CD14-positive monocyte (primary cell): ENCODE results near the gene BHLHE23. TPM values are rescaled to one million over a fixed set of nuclear protein-coding genes. Genes with fewer than 3 reads are reported as not detected.

Source experiments
- DNase-seq, 3 donors: peaks; one replicate each; pipeline ENCODE4 v3.0.0-alpha.2; 2011 to 2022
- H2AFZ ChIP-seq: 2 replicates; pipeline ENCODE4 v1.6.0; 2012; ENCODE audit warnings: mild to moderate bottlenecking, low read depth, low read length, inconsistent platforms; ENCODE audit not compliant: insufficient read depth, poor library complexity, severe bottlenecking
- H3K27ac ChIP-seq, 2 donors: 1 replicate in 1 of 2; 2 replicates in 1 of 2; pipeline ENCODE4 v1.5.1; 2012 to 2013; ENCODE audit warnings: low read length in 2 of 2, control low read depth in 1 of 2, inconsistent platforms in 1 of 2, low read depth in 1 of 2, mild to moderate bottlenecking in 1 of 2
- H3K27me3 ChIP-seq, 2 donors: one replicate each; pipeline versions ENCODE4 v1.6.0 to v1.6.1; 2011 to 2013; ENCODE audit warnings: low read length in 2 of 2; ENCODE audit not compliant: control insufficient read depth in 2 of 2, insufficient read depth in 2 of 2
- H3K36me3 ChIP-seq, 2 donors: replicated peaks in 1 of 2; 1 replicate in 1 of 2; 2 replicates in 1 of 2; pipeline versions ENCODE4 v1.5.1 to v1.6.1; 2012 to 2013; ENCODE audit warnings: low read length in 2 of 2, control low read depth in 1 of 2, inconsistent platforms in 1 of 2, mild to moderate bottlenecking in 1 of 2; ENCODE audit not compliant: insufficient read depth in 2 of 2, control insufficient read depth in 1 of 2
- H3K4me1 ChIP-seq, 2 donors: 1 replicate in 1 of 2; 2 replicates in 1 of 2; pipeline versions ENCODE4 v1.5.1 to v1.6.1; 2012 to 2013; ENCODE audit warnings: low read length in 2 of 2, control low read depth in 1 of 2, inconsistent platforms in 1 of 2, mild to moderate bottlenecking in 1 of 2, moderate library complexity in 1 of 2; ENCODE audit not compliant: insufficient read depth in 2 of 2, control insufficient read depth in 1 of 2
- H3K4me2 ChIP-seq: replicated peaks from 2 replicates; pipeline ENCODE3; 2012; ENCODE audit warnings: low read length, moderate library complexity, mild to moderate bottlenecking; ENCODE audit not compliant: poor library complexity, severe bottlenecking; ENCODE audit errors: extremely low read depth
- H3K4me3 ChIP-seq, 3 experiments: fragments of 200-600 bp in 1 of 3; sonication (generic) in 1 of 3; replicated peaks in 1 of 3; 1 replicate in 2 of 3; 2 replicates in 1 of 3; pipeline ENCODE4 v1.5.1; 2011 to 2013; ENCODE audit warnings: low read length in 3 of 3, mild to moderate bottlenecking in 3 of 3, control low read depth in 2 of 3, low read depth in 2 of 3, inconsistent platforms in 1 of 3, moderate library complexity in 1 of 3
- H3K79me2 ChIP-seq: 2 replicates; pipeline ENCODE4 v1.6.0; 2012; ENCODE audit warnings: mild to moderate bottlenecking, control low read depth, inconsistent platforms, low read length, moderate library complexity; ENCODE audit not compliant: insufficient read depth
- H3K9ac ChIP-seq: 2 replicates; pipeline ENCODE4 v1.6.0; 2017; ENCODE audit warnings: low read length, mild to moderate bottlenecking; ENCODE audit not compliant: insufficient read depth, poor library complexity, severe bottlenecking
- H3K9me3 ChIP-seq, 2 donors: replicated peaks in 1 of 2; 1 replicate in 1 of 2; 2 replicates in 1 of 2; pipeline versions ENCODE4 v1.5.1 to v1.6.1; 2012 to 2013; ENCODE audit warnings: low read length in 2 of 2, control low read depth in 1 of 2; ENCODE audit not compliant: control insufficient read depth in 1 of 2, insufficient read depth in 1 of 2
- H4K20me1 ChIP-seq: 2 replicates; pipeline ENCODE4 v1.6.0; 2012; ENCODE audit warnings: mild to moderate bottlenecking, low read length, control low read depth, moderate library complexity; ENCODE audit not compliant: insufficient read depth
- H3K27ac Mint-ChIP-seq, 7 donors: one replicate each; pipeline ENCODE4 v1.8.0; 2020; ENCODE audit warnings: mild to moderate bottlenecking in 7 of 7, mixed read lengths in 7 of 7, moderate library complexity in 6 of 7, inconsistent platforms in 2 of 7
- H3K27me3 Mint-ChIP-seq, 3 donors: one replicate each; pipeline ENCODE4 v1.8.0; 2021 to 2022; ENCODE audit warnings: low read depth in 3 of 3, mild to moderate bottlenecking in 3 of 3, mixed read lengths in 3 of 3, moderate library complexity in 3 of 3, inconsistent platforms in 1 of 3
- H3K36me3 Mint-ChIP-seq, 2 donors: one replicate each; pipeline ENCODE4 v1.8.0; 2020; ENCODE audit warnings: mixed read lengths in 2 of 2, inconsistent platforms in 1 of 2, mild to moderate bottlenecking in 1 of 2
- H3K4me1 Mint-ChIP-seq: one replicate; pipeline ENCODE4 v1.8.0; 2020; ENCODE audit warnings: mild to moderate bottlenecking, mixed read lengths
- H3K4me3 Mint-ChIP-seq, 2 donors: one replicate each; pipeline ENCODE4 v1.8.0; 2020; ENCODE audit warnings: mild to moderate bottlenecking in 2 of 2, mixed read lengths in 2 of 2, moderate library complexity in 1 of 2
- H3K9me3 Mint-ChIP-seq, 7 donors: one replicate each; pipeline ENCODE4 v1.8.0; 2020 to 2022; ENCODE audit warnings: mixed read lengths in 7 of 7, mild to moderate bottlenecking in 6 of 7, moderate library complexity in 6 of 7, inconsistent platforms in 2 of 7
- WGBS: methylation state at CpG from one replicate; pipeline ENCODE4 v1.1.5; 2013; ENCODE audit warnings: missing lambda C conversion rate; ENCODE audit not compliant: insufficient coverage; 5-methylcytosine and 5-hydroxymethylcytosine counted together
- intact Hi-C, 2 donors: fragments of 100-400 bp; cut with micrococcal nuclease; formaldehyde crosslinking; loops; one replicate each; pipeline versions ENCODE4 v1.15.0 to v1.15.1; 2023
- polyA plus RNA-seq, 3 donors: library from polyadenylated mRNA; depleted of rRNA in 1 of 3; unstranded in 2 of 3; stranded (reverse) in 1 of 3; fragments of 300-500 nt in 2 of 3; fragments of >200 nt in 1 of 3; fragmentation: Illumina TruSeq in 2 of 3; gene quantifications; 1 replicate in 2 of 3; 2 replicates in 1 of 3; pipeline ENCODE4 v1.2.3, GENCODE V29; 2012 to 2021
- TF ChIP-seq, protein P1 (sequence below): fragments of 200-600 bp; IDR thresholded peaks from one replicate; pipeline ENCODE4 v1.8.0; 2022; ENCODE audit warnings: antibody characterized with exemption, mild to moderate bottlenecking

The BHLHE23 gene
- polyA plus RNA-seq, 3 donors, result not detected

GRCh38 chr20:63009045-63009961 lies 2.5 kb upstream of the BHLHE23 start:
- intact Hi-C loops, result loop anchor here (1.0 to 2.0 kb wide), 3 partner anchors 37 to 109 kb away; no protein-coding TSS in a partner anchor
- TF ChIP-seq, protein P1, sequence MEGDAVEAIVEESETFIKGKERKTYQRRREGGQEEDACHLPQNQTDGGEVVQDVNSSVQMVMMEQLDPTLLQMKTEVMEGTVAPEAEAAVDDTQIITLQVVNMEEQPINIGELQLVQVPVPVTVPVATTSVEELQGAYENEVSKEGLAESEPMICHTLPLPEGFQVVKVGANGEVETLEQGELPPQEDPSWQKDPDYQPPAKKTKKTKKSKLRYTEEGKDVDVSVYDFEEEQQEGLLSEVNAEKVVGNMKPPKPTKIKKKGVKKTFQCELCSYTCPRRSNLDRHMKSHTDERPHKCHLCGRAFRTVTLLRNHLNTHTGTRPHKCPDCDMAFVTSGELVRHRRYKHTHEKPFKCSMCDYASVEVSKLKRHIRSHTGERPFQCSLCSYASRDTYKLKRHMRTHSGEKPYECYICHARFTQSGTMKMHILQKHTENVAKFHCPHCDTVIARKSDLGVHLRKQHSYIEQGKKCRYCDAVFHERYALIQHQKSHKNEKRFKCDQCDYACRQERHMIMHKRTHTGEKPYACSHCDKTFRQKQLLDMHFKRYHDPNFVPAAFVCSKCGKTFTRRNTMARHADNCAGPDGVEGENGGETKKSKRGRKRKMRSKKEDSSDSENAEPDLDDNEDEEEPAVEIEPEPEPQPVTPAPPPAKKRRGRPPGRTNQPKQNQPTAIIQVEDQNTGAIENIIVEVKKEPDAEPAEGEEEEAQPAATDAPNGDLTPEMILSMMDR, result peak; percentile 97
- Histone ChIP-seq H3K27ac (no peak overlapping the region), H3K9me3 (peaks cover 6 to 37% of the 10 kb centered on the region in 2 donors), H4K20me1 (no peaks in the 10 kb centered on the region), H3K4me1 (peaks cover 5 to 11% of the 10 kb centered on the region in 2 donors), H3K9ac (no peak overlapping the region), H3K27me3 (peaks cover 63 to 91% of the 10 kb centered on the region in 2 donors), H3K79me2 (no peaks in the 10 kb centered on the region), H3K4me3 (no peak overlapping the region), H3K36me3 (no peaks in the 10 kb centered on the region), H3K4me2 (no peak overlapping the region), H2AFZ (no peak overlapping the region)
- peak overlapping the region in 1 of 2 donors; percentile 74 for H3K4me3 Mint-ChIP-seq
- H3K36me3 Mint-ChIP-seq, result peaks cover 0 to 4% of the 10 kb centered on the region in 2 donors
- peaks cover 77 to 98% (median 91%) of the 10 kb centered on the region in 3 donors for H3K27me3 Mint-ChIP-seq
- no peak overlapping the region for H3K27ac Mint-ChIP-seq
- WGBS, result 9% methylated on average over 47 of the region's 54 CpGs
- H3K4me1 Mint-ChIP-seq, result peaks cover 5% of the 10 kb centered on the region
- H3K9me3 Mint-ChIP-seq, result peaks cover 8 to 41% (median 18%) of the 10 kb centered on the region in 7 donors
- DNase-seq, result peak; percentile 58 to 71 (median 69)

GRCh38 chr20:63008541-63009044 lies 1.8 kb upstream of the BHLHE23 start:
- no peaks in the 10 kb centered on the region for H4K20me1 ChIP-seq
- no peak overlapping the region for H3K9ac ChIP-seq
- H3K27me3 Mint-ChIP-seq, result peaks cover 75 to 95% (median 90%) of the 10 kb centered on the region in 3 donors
- no peak overlapping the region for H3K27ac ChIP-seq
- H3K9me3 ChIP-seq, result peaks cover 3 to 36% of the 10 kb centered on the region in 2 donors
- no peak for DNase-seq
- peaks cover 0 to 4% of the 10 kb centered on the region in 2 donors for H3K36me3 Mint-ChIP-seq
- intact Hi-C loops, result loop anchor here (1.0 to 2.0 kb wide), 3 partner anchors 36 to 108 kb away; no protein-coding TSS in a partner anchor
- no peak overlapping the region for H3K4me3 ChIP-seq
- H3K4me2 ChIP-seq, result no peak overlapping the region
- no peak overlapping the region for H3K27ac Mint-ChIP-seq
- no peaks in the 10 kb centered on the region for H3K36me3 ChIP-seq
- H3K27me3 ChIP-seq, result peaks cover 60 to 91% of the 10 kb centered on the region in 2 donors
- H3K4me1 Mint-ChIP-seq, result peaks cover 5% of the 10 kb centered on the region
- no peaks in the 10 kb centered on the region for H3K79me2 ChIP-seq
- no peak overlapping the region for H2AFZ ChIP-seq
- TF ChIP-seq, protein P1, result no peak
- WGBS, result 13% methylated on average over 20 of the region's 21 CpGs
- peaks cover 8 to 38% (median 14%) of the 10 kb centered on the region in 7 donors for H3K9me3 Mint-ChIP-seq
- H3K4me1 ChIP-seq, result peaks cover 5 to 11% of the 10 kb centered on the region in 2 donors
- H3K4me3 Mint-ChIP-seq, result peak overlapping the region in 1 of 2 donors; percentile 74
